ENCODE results near the gene KLHDC10.

Gene KLHDC10

DNA sequence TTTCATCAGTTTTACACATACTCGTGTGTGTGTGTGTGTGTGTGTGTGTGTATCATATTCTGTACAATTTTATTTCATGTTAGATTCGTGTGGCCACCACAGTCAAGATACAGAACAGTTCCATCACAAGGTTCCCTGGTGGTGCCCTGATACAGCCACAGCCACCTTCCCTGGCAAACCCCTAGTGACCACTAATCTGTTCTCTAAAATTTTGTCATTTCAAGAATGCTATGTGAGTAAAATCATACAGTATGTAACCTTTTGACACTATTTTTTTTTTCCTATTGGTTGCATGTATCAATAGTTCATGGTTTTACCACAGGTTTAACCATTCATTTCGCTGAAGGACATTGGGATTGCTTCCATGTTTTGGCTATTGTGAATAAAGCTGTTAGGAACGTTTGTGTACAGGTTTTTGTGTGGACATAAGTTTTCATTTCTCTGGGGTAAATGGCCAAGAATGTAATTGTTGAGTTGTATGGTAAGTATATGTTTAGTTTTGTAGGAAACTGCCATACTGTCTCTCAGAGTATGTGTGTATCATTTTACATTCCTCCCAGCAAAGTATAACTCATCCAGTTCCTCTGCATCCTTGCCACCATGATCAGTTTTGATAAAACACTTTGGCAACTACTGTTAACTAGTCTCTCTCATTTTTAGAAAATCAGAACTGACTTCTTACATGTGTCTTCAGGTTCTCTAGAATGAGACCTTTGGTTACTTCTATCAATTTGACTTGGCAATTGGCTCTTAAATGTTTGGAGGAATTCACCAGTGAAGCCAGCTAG lies 20.6 kb downstream of the KLHDC10 start:
- H3F3A ChIP-seq (ENCODE audit: control insufficient read depth, insufficient read depth) = peaks cover 6% of the 10 kb centered on the region; the same call in 1 of the 2 replicates
- TF ChIP-seq, protein P1, sequence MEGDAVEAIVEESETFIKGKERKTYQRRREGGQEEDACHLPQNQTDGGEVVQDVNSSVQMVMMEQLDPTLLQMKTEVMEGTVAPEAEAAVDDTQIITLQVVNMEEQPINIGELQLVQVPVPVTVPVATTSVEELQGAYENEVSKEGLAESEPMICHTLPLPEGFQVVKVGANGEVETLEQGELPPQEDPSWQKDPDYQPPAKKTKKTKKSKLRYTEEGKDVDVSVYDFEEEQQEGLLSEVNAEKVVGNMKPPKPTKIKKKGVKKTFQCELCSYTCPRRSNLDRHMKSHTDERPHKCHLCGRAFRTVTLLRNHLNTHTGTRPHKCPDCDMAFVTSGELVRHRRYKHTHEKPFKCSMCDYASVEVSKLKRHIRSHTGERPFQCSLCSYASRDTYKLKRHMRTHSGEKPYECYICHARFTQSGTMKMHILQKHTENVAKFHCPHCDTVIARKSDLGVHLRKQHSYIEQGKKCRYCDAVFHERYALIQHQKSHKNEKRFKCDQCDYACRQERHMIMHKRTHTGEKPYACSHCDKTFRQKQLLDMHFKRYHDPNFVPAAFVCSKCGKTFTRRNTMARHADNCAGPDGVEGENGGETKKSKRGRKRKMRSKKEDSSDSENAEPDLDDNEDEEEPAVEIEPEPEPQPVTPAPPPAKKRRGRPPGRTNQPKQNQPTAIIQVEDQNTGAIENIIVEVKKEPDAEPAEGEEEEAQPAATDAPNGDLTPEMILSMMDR (IDR thresholded peaks at IDR 0.05; ENCODE audit: low read depth, low read length, poor library complexity, severe bottlenecking) = no peak
- TF ChIP-seq EZH2phosphoT487 (IDR thresholded peaks at IDR 0.05; ENCODE audit: borderline replicate concordance, low read length) = no peak
- no peaks in the 10 kb centered on the region for H3K27me3 ChIP-seq (ENCODE audit: control insufficient read depth, low read length)
- no peaks in the 10 kb centered on the region for H3K36me3 ChIP-seq (ENCODE audit: control insufficient read depth, low read length)
- no peak overlapping the region for H3K4me3 ChIP-seq (ENCODE audit: low read length)
- H3K9me3 ChIP-seq (ENCODE audit: control insufficient read depth, insufficient read depth, low read length) = no peaks in the 10 kb centered on the region
- peaks cover 6% of the 10 kb centered on the region; the same call in 1 of the 2 replicates for H4K20me1 ChIP-seq (ENCODE audit: control insufficient read depth, insufficient read depth, low read depth, low read length)
- no peak overlapping the region for H3K27ac ChIP-seq (ENCODE audit: low read depth, low read length)
- peaks cover 81% of the 10 kb centered on the region for H3K79me2 ChIP-seq (ENCODE audit: control insufficient read depth, low read length)
- H3K4me1 ChIP-seq (ENCODE audit: control insufficient read depth, low read length) = peaks cover 17% of the 10 kb centered on the region
- no peak overlapping the region for H3K4me2 ChIP-seq (ENCODE audit: low read length)
- H3K9me2 ChIP-seq (replicated peaks; ENCODE audit: control insufficient read depth, low read length) = no peaks in the 10 kb centered on the region

DNA sequence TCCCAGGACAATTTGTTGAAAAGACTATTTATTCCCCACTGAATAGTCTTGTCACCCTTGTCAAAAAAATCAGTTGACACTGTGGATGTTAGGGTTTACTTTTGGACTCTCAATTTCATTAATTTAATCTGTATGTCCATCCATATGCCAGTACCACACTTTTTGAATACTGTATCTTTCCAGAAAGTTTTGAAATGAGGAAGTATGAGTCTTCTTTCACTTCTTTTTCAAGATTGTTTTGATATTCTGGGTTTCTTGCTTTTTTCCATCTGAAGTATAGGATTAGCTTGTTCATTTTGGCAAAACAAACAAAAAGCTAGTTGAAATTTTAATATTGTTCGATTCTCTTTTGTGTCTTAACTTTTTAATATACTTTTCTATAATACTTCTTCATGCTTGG lies 21.7 kb downstream of the KLHDC10 start:
- Histone ChIP-seq H3K9me2 (replicated peaks; ENCODE audit: control insufficient read depth, low read length) (no peaks in the 10 kb centered on the region), H3K36me3 (ENCODE audit: control insufficient read depth, low read length) (no peaks in the 10 kb centered on the region), H3K9me3 (ENCODE audit: control insufficient read depth, insufficient read depth, low read length) (no peaks in the 10 kb centered on the region), H3K27me3 (ENCODE audit: control insufficient read depth, low read length) (no peaks in the 10 kb centered on the region), H3K27ac (ENCODE audit: low read depth, low read length) (no peak overlapping the region), H3F3A (ENCODE audit: control insufficient read depth, insufficient read depth) (peaks cover 6% of the 10 kb centered on the region; the same call in 1 of the 2 replicates), H3K4me1 (ENCODE audit: control insufficient read depth, low read length) (peaks cover 17% of the 10 kb centered on the region), H3K4me3 (ENCODE audit: low read length) (no peak overlapping the region), H3K4me2 (ENCODE audit: low read length) (peak overlapping the region; percentile 6; the same call in 1 of the 2 replicates), H4K20me1 (ENCODE audit: control insufficient read depth, insufficient read depth, low read depth, low read length) (peaks cover 3% of the 10 kb centered on the region; the same call in 1 of the 2 replicates), H3K79me2 (ENCODE audit: control insufficient read depth, low read length) (peaks cover 71% of the 10 kb centered on the region)
- TF ChIP-seq EZH2phosphoT487 (IDR thresholded peaks at IDR 0.05; ENCODE audit: borderline replicate concordance, low read length) = no peak
- TF ChIP-seq, protein P1 (IDR thresholded peaks at IDR 0.05; ENCODE audit: low read depth, low read length, poor library complexity, severe bottlenecking) = no peak

DNA sequence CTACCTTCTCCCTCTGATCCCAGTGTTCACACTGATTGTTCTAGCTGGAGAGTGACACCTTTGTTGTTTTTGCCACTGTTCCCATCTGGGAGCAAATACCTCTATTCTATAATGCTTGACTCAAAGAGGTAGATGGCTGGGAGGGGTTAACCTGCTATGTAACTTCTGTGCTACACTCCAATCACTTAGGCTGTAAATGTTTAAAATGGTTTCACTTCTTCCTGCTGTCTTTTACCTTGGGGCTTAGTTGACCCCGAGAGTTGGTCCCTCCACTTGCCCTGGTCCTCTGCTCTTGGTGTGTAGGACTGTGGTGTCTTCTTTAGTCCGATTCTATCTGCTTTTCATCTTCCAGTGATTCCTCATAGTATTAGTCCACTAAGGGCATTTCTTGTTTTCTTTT lies 22.3 kb downstream of the KLHDC10 start:
- Histone ChIP-seq H3K4me3 (ENCODE audit: low read length) (no peak overlapping the region), H3K4me2 (ENCODE audit: low read length) (peak overlapping the region; percentile 6; the same call in 1 of the 2 replicates), H3K4me1 (ENCODE audit: control insufficient read depth, low read length) (peaks cover 17% of the 10 kb centered on the region), H3K27ac (ENCODE audit: low read depth, low read length) (no peak overlapping the region), H4K20me1 (ENCODE audit: control insufficient read depth, insufficient read depth, low read depth, low read length) (no peaks in the 10 kb centered on the region), H3K27me3 (ENCODE audit: control insufficient read depth, low read length) (no peaks in the 10 kb centered on the region), H3F3A (ENCODE audit: control insufficient read depth, insufficient read depth) (peaks cover 6% of the 10 kb centered on the region; the same call in 1 of the 2 replicates), H3K9me2 (replicated peaks; ENCODE audit: control insufficient read depth, low read length) (no peaks in the 10 kb centered on the region), H3K79me2 (ENCODE audit: control insufficient read depth, low read length) (peaks cover 65% of the 10 kb centered on the region), H3K36me3 (ENCODE audit: control insufficient read depth, low read length) (no peaks in the 10 kb centered on the region), H3K9me3 (ENCODE audit: control insufficient read depth, insufficient read depth, low read length) (no peaks in the 10 kb centered on the region)
- TF ChIP-seq, protein P1 (IDR thresholded peaks at IDR 0.05; ENCODE audit: low read depth, low read length, poor library complexity, severe bottlenecking) = no peak
- no peak for TF ChIP-seq EZH2phosphoT487 (IDR thresholded peaks at IDR 0.05; ENCODE audit: borderline replicate concordance, low read length)
